ENCODE measurements around the gene SEC63. TPM values are rescaled to one million over a fixed set of nuclear protein-coding genes. Genes with fewer than 3 reads are reported as not detected.

Gene SEC63
- total RNA-seq, 1 experiment from 2014 or later = 124 TPM

DNA sequence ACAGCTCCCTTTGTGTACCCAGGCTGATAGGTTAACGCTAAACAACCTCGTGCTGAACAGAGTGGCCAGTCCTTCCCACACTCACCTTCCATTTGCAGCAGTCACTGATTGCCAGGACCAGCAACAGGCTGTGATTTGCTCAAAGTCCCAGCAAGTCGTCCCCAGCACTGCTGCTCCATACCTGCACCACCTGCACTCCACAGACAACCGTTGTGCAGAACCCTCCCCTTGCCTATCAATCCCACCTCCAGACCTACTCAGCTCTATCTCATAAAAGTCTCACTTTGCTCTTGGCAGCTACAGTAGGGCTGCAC is 90.7 kb downstream of the SEC63 start:
- H3K9me3 ChIP-seq = no peaks in the 10 kb centered on the region
- H3K27me3 ChIP-seq (replicated peaks; ENCODE audit: control insufficient read depth, insufficient read depth, low read length) = no peaks in the 10 kb centered on the region
- no peak overlapping the region for H3K27ac Mint-ChIP-seq (ENCODE audit: unreplicated experiment)
- no peak for DNase-seq
- H3K4me1 Mint-ChIP-seq (ENCODE audit: low read depth, unreplicated experiment) = no peaks in the 10 kb centered on the region
- intact Hi-C loops (cut with micrococcal nuclease; ENCODE audit: unreplicated experiment) = loop anchor here (1.0 to 5.0 kb wide), 2 partner anchors 65 to 192 kb away; no protein-coding TSS in a partner anchor
- no peak overlapping the region for H3K4me3 Mint-ChIP-seq (ENCODE audit: unreplicated experiment)
- H3K36me3 ChIP-seq (ENCODE audit: control insufficient read depth, insufficient read depth, low read length) = no peaks in the 10 kb centered on the region
- CTCF ChIA-PET = interaction anchor here (0.8 to 1.3 kb wide), 3 partner anchors 145 to 193 kb away, joined by 3 to 4 read pairs (median 3); no protein-coding TSS in a partner anchor
- peaks cover 38% of the 10 kb centered on the region for H3K36me3 Mint-ChIP-seq (ENCODE audit: insufficient read depth, unreplicated experiment)
- TF ChIP-seq, protein P1, sequence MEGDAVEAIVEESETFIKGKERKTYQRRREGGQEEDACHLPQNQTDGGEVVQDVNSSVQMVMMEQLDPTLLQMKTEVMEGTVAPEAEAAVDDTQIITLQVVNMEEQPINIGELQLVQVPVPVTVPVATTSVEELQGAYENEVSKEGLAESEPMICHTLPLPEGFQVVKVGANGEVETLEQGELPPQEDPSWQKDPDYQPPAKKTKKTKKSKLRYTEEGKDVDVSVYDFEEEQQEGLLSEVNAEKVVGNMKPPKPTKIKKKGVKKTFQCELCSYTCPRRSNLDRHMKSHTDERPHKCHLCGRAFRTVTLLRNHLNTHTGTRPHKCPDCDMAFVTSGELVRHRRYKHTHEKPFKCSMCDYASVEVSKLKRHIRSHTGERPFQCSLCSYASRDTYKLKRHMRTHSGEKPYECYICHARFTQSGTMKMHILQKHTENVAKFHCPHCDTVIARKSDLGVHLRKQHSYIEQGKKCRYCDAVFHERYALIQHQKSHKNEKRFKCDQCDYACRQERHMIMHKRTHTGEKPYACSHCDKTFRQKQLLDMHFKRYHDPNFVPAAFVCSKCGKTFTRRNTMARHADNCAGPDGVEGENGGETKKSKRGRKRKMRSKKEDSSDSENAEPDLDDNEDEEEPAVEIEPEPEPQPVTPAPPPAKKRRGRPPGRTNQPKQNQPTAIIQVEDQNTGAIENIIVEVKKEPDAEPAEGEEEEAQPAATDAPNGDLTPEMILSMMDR (IDR thresholded peaks at IDR 0.05; ENCODE audit: insufficient read depth in 1 of 2, low read depth in 1 of 2, low read length in 1 of 2, severe bottlenecking in 1 of 2, unreplicated experiment in 1 of 2) = no peak
- H3K4me1 ChIP-seq = no peaks in the 10 kb centered on the region
- BruUV-seq (replicated peaks) = no TSS peak
- no peaks in the 10 kb centered on the region for H3K9me3 Mint-ChIP-seq (ENCODE audit: unreplicated experiment)
- POLR2A ChIA-PET = no interaction called here
- no peaks in the 10 kb centered on the region for H3K27me3 Mint-ChIP-seq (ENCODE audit: insufficient read depth, unreplicated experiment)
- no peak overlapping the region for H3K4me3 ChIP-seq (ENCODE audit: low read depth, low read length)

DNA sequence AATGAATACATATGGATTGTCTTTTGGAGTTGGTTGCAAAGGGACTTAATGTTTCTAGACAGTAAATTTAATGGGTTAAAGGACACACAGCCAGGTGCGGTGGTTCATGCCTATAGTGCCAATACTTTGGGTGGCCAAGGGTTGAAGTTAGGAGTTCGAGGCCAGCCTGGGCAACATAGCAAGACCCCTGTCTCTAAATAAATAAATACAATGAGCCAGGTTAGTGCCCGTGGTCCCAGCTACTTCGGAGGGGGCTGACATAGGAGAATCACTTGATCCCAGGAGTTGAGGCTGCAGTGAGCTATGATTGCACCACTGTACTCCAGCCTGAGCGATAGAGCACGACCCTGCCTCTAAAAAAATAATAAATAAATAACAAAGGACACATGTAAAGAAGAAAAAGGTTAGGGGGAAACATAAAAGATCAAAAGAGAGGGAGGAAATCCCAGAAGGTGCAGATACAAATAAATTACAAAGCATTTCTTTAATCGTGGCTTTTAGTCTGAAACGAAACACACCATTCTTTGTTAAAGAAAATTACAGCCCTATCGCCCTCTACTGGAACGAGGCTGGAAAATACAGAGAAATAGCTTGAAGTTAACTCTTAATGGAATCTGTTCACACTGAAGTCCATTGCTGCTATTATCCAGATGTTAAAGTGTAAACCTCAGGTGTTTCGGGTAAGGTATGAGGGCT is 91.3 kb downstream of the SEC63 start:
- no TSS peak for BruUV-seq (replicated peaks)
- H3K4me1 Mint-ChIP-seq (ENCODE audit: low read depth, unreplicated experiment) = no peaks in the 10 kb centered on the region
- no peaks in the 10 kb centered on the region for H3K36me3 ChIP-seq (ENCODE audit: control insufficient read depth, insufficient read depth, low read length)
- no peaks in the 10 kb centered on the region for H3K9me3 Mint-ChIP-seq (ENCODE audit: unreplicated experiment)
- no peaks in the 10 kb centered on the region for H3K27me3 ChIP-seq (replicated peaks; ENCODE audit: control insufficient read depth, insufficient read depth, low read length)
- intact Hi-C loops (cut with micrococcal nuclease; ENCODE audit: unreplicated experiment) = loop anchor here (1.0 to 5.0 kb wide), 2 partner anchors 64 to 191 kb away; no protein-coding TSS in a partner anchor
- H3K27me3 Mint-ChIP-seq (ENCODE audit: insufficient read depth, unreplicated experiment) = no peaks in the 10 kb centered on the region
- ChIA-PET POLR2A (no interaction called here), CTCF (interaction anchor here (0.8 to 1.3 kb wide), 3 partner anchors 144 to 192 kb away, joined by 3 to 4 read pairs (median 3); no protein-coding TSS in a partner anchor)
- TF ChIP-seq, protein P1 (IDR thresholded peaks at IDR 0.05; ENCODE audit: insufficient read depth in 1 of 2, low read depth in 1 of 2, low read length in 1 of 2, severe bottlenecking in 1 of 2, unreplicated experiment in 1 of 2) = peak; percentile 32 to 56
- H3K4me3 Mint-ChIP-seq (ENCODE audit: unreplicated experiment) = no peak overlapping the region
- no peak overlapping the region for H3K27ac Mint-ChIP-seq (ENCODE audit: unreplicated experiment)
- DNase-seq = peak in 1 of 2 experiments; percentile 30
- H3K36me3 Mint-ChIP-seq (ENCODE audit: insufficient read depth, unreplicated experiment) = peaks cover 36% of the 10 kb centered on the region
- no peaks in the 10 kb centered on the region for H3K4me1 ChIP-seq
- H3K9me3 ChIP-seq = no peaks in the 10 kb centered on the region
- no peak overlapping the region for H3K4me3 ChIP-seq (ENCODE audit: low read depth, low read length)

DNA sequence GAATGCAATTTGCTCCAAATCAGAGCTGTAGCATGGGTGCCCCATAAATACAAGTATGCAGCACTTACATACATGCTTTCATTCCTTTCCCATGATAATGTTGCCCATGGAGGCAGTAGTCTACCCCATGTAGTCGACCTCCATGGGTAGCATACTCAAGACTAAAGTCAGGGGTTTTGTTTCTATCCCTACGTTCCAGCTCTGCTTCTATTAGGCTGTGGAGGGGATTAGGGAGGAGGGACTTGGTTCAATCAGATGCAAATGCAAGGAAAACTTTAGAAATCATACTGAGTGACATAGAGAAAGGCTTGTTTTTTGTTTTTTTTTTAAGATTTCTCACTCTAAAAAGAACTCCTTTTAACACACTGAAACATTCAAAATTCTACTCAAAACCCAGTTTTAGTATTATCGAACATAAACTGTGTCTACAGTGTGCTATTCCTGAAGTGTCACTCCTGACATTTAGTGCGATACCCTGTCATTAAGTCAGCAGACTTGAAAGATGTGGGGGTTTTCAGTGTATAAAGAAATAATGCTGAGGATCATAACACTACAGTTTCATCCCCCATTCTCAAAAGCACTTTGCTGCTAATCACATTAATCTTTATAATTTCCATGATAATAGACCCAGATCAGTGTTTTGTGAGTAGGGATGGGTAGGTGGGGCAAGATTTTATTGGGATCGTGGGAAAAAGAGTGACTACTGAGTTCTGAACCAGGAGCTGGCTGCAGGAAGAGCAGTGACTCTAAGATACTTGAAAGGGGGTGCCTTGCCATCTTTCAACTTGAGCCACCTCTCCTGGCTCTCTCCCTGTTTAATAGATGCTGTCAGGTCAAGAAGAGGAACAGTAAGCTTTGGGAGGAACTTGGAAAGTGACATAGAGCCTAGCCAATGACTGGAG is 93.5 kb downstream of the SEC63 start:
- intact Hi-C loops (cut with micrococcal nuclease; ENCODE audit: unreplicated experiment) = loop anchor here (5.0 kb wide), 1 partner anchor 62 kb away; no protein-coding TSS in a partner anchor
- Histone ChIP-seq H3K27me3 (replicated peaks; ENCODE audit: control insufficient read depth, insufficient read depth, low read length) (no peaks in the 10 kb centered on the region), H3K9me3 (no peaks in the 10 kb centered on the region), H3K4me3 (ENCODE audit: low read depth, low read length) (no peak overlapping the region), H3K36me3 (ENCODE audit: control insufficient read depth, insufficient read depth, low read length) (no peaks in the 10 kb centered on the region), H3K4me1 (no peaks in the 10 kb centered on the region)
- H3K4me1 Mint-ChIP-seq (ENCODE audit: low read depth, unreplicated experiment) = peaks cover 2% of the 10 kb centered on the region
- TF ChIP-seq, protein P1 (IDR thresholded peaks at IDR 0.05; ENCODE audit: insufficient read depth in 1 of 2, low read depth in 1 of 2, low read length in 1 of 2, severe bottlenecking in 1 of 2, unreplicated experiment in 1 of 2) = no peak
- no peak for DNase-seq
- CTCF ChIA-PET = no interaction called here
- no peaks in the 10 kb centered on the region for H3K27me3 Mint-ChIP-seq (ENCODE audit: insufficient read depth, unreplicated experiment)
- POLR2A ChIA-PET = no interaction called here
- H3K27ac Mint-ChIP-seq (ENCODE audit: unreplicated experiment) = no peak overlapping the region
- H3K4me3 Mint-ChIP-seq (ENCODE audit: unreplicated experiment) = no peak overlapping the region
- peaks cover 17% of the 10 kb centered on the region for H3K36me3 Mint-ChIP-seq (ENCODE audit: insufficient read depth, unreplicated experiment)
- no TSS peak for BruUV-seq (replicated peaks)
- H3K9me3 Mint-ChIP-seq (ENCODE audit: unreplicated experiment) = no peaks in the 10 kb centered on the region
